Mononuclear cell (primary cell): ENCODE measurements around the gene DYNLT5. TPM values are rescaled to one million over a fixed set of nuclear protein-coding genes. Genes with fewer than 3 reads are reported as not detected.
"Not testable (repeated sequence)": the region's sequence is repeated elsewhere in the genome, so short reads cannot be mapped to it uniquely, and the experiment has no call there.

Source experiments
- H3K27me3 ChIP-seq: 2 replicates; pipeline ENCODE4 v1.6.0; 2011; ENCODE audit warnings: low read length, control low read depth; ENCODE audit not compliant: insufficient read depth
- H3K4me1 ChIP-seq: 2 replicates; pipeline ENCODE4 v1.5.1; 2011; ENCODE audit warnings: mild to moderate bottlenecking, low read length, control low read depth; ENCODE audit not compliant: insufficient read depth
- H3K4me3 ChIP-seq: 2 replicates; pipeline ENCODE4 v1.5.1; 2011; ENCODE audit warnings: mild to moderate bottlenecking, low read length, moderate library complexity
- H3K9me3 ChIP-seq: 2 replicates; pipeline ENCODE4 v1.5.1; 2011; ENCODE audit warnings: low read depth, mild to moderate bottlenecking, control low read depth, low read length
- total RNA-seq: library from RNA; depleted of rRNA; stranded (reverse); fragments of >200 nt; gene quantifications from one replicate; pipeline ENCODE4 v1.2.3, GENCODE V29; 2012

DYNLT5 gene
- total RNA-seq, 1 donor, result 0.10 TPM

GRCh38 chr1:66795839-66796238 lies 43.6 kb downstream of the DYNLT5 start:
- not testable (repeated sequence) for H3K27me3 ChIP-seq, H3K4me3 ChIP-seq, H3K9me3 ChIP-seq, H3K4me1 ChIP-seq

GRCh38 chr1:66809245-66809644 lies 57.0 kb downstream of the DYNLT5 start:
- H3K27me3 ChIP-seq, result no peaks in the 10 kb centered on the region
- H3K4me3 ChIP-seq, result no peak overlapping the region
- H3K9me3 ChIP-seq, result no peaks in the 10 kb centered on the region
- no peaks in the 10 kb centered on the region for H3K4me1 ChIP-seq

- Histone ChIP-seq H3K4me3 (no peak overlapping the region), H3K4me1 (no peaks in the 10 kb centered on the region), H3K9me3 (no peaks in the 10 kb centered on the region), H3K27me3 (no peaks in the 10 kb centered on the region)
These were observed 57.6 kb downstream of the DYNLT5 start for GRCh38 chr1:66809736-66810326.

GRCh38 chr1:66824771-66825170 lies 72.5 kb downstream of the DYNLT5 start:
- H3K27me3 ChIP-seq, result no peaks in the 10 kb centered on the region
- no peaks in the 10 kb centered on the region for H3K4me1 ChIP-seq
- H3K9me3 ChIP-seq, result no peaks in the 10 kb centered on the region
- H3K4me3 ChIP-seq, result no peak overlapping the region

Other genes starting within 250 kb of the DYNLT5 start
- 0.10 TPM for gene SGIP1, start 218.3 kb upstream of the DYNLT5 start, total RNA-seq
- gene INSL5, start 48.8 kb downstream of the DYNLT5 start, total RNA-seq, result not detected
- 8.2 TPM for gene DNAI4, start 172.4 kb downstream of the DYNLT5 start, total RNA-seq
- 120 TPM for gene MIER1, start 172.5 kb downstream of the DYNLT5 start, total RNA-seq